HG03521 (cell line): ENCODE results near the gene CDH7.

Experiments
- ATAC-seq: cut with Tn5 transposase; IDR thresholded peaks from one replicate; pipeline ENCODE4 v1.9.1; 2021; ENCODE audit warnings: mild to moderate bottlenecking, moderate library complexity; ENCODE audit not compliant: unreplicated experiment

CDH7 gene, protein sequence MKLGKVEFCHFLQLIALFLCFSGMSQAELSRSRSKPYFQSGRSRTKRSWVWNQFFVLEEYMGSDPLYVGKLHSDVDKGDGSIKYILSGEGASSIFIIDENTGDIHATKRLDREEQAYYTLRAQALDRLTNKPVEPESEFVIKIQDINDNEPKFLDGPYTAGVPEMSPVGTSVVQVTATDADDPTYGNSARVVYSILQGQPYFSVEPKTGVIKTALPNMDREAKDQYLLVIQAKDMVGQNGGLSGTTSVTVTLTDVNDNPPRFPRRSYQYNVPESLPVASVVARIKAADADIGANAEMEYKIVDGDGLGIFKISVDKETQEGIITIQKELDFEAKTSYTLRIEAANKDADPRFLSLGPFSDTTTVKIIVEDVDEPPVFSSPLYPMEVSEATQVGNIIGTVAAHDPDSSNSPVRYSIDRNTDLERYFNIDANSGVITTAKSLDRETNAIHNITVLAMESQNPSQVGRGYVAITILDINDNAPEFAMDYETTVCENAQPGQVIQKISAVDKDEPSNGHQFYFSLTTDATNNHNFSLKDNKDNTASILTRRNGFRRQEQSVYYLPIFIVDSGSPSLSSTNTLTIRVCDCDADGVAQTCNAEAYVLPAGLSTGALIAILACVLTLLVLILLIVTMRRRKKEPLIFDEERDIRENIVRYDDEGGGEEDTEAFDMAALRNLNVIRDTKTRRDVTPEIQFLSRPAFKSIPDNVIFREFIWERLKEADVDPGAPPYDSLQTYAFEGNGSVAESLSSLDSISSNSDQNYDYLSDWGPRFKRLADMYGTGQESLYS

DNA sequence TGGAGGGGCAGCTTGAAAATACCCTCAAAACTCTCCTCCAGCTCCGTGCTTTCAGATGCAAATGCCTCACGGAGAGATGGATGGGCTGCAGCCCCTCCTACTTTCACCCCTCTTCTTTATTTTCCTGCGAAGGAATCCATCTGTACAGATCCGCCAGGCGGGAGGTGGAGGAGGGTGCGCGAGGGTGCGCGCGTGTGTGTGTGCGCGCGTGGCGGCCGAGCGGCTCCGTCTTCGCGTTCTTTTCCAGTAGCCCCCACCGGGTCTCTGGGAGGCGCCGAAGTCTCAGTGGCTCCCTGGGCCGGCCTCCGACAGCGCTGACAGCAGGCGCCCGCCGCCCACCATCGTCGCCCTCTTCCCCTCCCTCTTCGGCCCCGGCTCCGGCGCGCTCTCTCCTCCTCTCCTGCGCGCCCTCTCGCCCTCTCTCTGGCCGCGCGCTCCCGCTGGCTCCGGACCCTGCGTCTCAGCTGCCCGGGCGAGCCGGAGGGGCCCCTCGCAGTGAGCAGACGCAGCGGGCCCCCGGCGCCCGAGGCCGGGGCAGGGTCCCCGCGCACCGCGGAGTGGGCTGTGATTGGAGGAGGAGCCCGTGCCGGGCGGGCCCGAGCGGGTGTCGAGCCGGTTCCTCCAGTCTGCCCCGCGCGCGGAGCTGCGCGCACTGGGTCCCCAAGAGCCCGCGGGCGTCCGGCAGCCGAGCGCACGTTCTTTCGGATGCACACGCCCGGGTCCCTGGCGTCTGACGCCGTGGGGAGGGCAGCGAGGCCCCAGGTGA is at the start of gene CDH7:
Gene CDH7, plus strand, starts transcription at position 624 of the 766 bp plus-strand sequence. CDS start 11,831 bp downstream, outside the sequence.
- ATAC-seq, result no peak

DNA sequence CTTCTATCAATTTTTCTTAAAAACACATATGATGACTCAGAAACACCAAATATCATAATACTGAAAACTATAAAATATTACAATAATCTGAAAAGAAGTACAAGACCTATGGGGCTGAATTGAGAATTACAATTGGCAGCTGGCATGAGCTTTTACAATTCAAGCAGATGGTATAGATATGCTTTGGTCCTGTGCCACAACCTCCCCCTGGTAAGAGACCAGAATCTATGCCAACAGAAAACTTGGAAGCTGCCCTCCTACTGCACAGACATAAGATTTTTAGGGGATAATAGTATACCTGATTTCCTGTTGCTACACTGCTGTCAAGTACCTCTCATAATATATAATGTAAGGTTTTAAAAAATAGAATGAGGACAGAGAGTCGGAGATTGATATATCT is 46.8 kb upstream of the CDH7 start:
- no peak for ATAC-seq

DNA sequence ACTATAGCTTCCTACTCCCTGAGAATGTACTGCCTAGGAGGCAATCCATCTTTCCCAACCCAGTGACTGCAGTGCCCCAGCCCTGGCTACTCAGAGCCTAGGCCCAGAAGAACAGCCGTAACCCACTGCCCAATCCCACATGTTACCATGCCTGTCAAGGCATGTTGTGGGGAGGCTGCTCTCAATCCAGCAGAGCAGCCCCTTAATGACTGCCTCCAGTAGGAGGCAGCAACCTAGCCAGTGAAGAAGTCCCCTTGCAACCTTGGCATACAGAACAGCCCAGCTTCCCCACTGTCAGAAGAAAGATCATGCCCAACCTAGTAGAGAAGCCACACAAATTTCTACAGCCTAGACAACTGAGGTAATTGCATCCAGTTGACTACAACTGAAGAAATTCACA is 44.2 kb upstream of the CDH7 start:
- ATAC-seq, result no peak

DNA sequence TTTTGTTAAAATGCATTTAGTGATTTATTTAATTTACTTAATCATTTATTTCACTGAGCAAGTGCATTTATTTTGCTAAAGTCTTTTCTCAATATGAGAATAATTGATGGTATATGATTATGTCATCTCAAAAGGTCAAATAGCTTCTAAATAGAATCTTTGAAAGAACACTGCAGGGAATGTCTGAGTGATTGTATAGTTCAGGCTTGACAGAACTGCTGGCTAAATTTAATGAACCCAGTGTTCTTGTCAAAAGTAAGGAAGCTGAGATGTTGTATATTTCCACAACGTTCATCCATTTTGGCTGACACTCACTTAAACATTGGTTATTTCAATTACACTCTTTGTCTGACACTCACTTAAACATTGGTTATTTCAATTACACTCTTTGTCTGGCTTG is 39.3 kb upstream of the CDH7 start:
- ATAC-seq, result no peak

DNA sequence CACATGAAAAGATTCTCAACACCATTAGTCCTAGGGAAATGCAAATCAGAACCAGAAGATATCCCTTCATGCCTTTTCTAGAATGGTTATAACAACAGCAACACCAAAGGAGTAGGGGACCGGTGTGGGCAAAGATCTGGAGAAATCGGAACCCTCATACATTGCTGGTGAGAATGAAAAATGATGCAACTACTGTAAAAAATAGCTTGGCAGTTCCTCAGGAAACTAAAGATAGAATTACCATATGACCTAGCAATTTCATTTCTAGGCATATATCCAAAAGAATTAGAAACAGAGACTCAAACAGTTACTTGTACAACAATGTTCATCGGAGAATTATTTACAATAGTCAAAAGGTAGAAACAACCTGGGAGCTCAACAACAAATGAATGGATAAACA is 29.2 kb upstream of the CDH7 start:
- no peak for ATAC-seq

DNA sequence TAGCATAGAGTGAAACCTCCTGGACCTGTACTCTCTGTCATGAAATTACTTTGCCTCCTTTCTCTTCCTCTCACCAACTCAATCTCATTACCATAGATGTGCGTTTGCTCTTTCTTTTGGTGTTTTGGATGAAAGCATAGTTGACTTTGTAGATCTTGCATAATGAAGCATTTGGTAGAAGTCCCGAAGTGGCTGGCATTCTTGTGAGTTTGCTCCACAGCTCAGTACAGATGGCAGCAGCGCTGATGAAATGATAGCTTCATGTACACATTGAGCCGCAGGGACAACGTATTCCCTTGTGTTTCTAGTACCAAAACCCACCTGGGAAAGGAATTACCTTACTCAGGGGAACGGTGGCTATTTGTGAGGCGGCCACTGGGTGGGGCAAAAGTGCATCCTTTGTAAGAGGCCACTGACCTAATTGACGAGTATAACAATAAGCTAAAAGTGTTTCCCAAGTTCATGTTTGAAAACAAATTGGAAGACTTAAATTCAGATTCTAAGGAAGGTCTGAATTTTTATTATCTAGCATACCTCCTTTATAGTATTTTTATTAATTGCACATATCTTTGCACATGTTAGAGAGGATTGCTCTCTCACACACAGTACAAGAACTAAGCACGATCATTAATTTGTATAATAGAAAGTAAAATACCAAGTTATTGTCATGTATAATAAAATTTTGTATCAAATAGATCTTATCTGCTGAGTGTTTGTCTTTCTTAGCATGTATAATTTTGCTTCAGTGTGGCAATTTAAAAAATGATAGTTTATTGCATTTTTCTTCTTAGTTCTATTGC is 25.4 kb upstream of the CDH7 start:
- no peak for ATAC-seq

DNA sequence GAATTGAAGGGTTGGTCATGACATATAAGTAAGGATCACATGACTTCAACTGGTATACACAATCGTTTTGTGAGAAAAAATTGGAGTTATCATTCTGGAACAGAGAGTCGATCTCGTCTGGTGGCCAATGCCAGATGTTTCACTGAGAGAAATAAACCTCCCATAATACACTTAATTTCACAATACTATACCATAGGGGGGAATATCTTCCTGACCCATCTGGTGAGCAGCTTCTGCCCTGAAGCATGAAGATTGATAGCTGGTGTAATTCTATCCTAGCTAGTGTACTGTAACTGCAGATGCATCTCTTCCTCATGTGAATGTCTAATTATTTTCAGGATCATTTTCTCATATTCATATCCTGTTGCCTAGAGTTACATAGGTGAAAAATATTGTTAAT is 15.7 kb upstream of the CDH7 start:
- no peak for ATAC-seq

DNA sequence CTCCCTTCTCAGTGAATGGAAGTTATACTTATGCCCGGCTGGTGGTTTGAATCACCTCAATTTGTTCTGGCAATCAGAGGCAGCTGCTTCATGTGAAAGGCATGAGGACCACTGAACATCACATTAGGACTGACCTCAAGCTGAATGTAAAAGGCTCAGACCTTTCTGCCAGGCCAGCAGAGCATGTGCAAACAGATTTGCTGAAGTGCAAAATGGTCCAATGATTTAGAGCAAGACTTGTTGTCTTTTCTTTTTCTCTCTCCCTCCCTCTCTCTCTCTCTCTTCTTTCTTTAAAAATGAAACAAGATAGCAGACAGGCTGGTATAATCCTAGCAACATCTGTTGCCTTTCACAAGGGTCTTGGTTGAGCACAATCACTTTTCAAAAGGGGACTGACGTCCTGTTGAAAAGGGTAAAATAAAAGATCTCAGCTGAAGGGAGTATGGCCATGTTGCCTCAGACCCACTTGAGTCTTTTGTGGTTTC is 13.3 kb upstream of the CDH7 start:
- no peak for ATAC-seq

DNA sequence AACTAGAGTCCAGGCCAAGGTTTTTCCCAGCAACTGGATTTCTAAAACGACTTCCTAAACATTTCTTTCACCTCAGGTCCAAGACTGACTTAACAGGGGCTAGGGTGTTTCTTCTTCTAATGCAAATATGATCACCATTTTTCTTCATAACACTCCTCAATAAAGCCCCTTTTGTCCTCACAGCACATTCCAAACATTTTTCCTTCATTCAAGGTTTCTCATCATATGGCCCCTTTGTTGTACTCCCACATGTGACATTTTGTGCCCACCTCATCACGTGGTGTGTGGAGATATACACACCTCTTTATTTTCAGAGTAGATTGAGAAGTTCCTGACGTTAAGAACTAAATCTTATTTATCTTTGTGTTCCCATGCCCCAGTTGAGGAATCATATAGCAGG is 3.9 kb upstream of the CDH7 start:
- no peak for ATAC-seq

DNA sequence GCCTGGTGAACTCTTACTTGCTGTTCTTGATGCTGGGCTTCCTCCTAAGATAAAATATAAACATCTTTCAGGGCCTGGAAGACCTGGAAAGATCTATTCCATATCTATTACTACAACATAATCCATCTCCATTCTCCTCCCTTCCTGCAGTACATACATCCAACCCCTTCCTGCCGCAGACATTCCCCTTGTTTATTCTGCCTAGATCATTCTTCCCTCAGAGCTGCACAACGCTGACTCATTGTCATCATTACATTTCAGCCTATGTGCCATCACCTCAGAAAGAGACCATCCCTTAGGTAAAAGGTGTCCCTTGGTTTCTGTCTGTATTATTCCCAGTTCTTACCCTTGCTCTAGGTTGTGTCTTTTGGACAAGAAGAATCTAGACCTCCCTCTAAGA is 2.5 kb upstream of the CDH7 start:
- ATAC-seq, result no peak

DNA sequence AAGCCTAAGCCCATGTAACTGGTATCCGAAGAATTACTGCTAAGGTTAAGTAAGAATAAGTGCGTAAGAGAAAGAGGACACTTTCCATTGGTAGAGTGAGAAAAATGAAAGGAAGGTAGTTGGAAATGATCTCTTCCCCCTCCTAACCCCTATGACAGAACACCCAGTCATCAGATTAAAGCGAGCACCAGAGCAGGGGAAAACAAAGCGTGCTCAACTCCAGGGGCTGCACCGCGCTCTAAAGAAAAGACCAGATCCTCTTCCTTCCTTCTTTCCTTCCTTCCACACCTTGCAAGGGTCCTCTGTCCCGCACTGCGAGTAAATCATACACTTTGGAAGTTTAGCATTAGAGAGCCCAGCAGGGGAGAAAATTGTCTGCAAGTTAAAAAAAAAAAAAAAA is 971 bp upstream of the CDH7 start:
- ATAC-seq, result no peak

DNA sequence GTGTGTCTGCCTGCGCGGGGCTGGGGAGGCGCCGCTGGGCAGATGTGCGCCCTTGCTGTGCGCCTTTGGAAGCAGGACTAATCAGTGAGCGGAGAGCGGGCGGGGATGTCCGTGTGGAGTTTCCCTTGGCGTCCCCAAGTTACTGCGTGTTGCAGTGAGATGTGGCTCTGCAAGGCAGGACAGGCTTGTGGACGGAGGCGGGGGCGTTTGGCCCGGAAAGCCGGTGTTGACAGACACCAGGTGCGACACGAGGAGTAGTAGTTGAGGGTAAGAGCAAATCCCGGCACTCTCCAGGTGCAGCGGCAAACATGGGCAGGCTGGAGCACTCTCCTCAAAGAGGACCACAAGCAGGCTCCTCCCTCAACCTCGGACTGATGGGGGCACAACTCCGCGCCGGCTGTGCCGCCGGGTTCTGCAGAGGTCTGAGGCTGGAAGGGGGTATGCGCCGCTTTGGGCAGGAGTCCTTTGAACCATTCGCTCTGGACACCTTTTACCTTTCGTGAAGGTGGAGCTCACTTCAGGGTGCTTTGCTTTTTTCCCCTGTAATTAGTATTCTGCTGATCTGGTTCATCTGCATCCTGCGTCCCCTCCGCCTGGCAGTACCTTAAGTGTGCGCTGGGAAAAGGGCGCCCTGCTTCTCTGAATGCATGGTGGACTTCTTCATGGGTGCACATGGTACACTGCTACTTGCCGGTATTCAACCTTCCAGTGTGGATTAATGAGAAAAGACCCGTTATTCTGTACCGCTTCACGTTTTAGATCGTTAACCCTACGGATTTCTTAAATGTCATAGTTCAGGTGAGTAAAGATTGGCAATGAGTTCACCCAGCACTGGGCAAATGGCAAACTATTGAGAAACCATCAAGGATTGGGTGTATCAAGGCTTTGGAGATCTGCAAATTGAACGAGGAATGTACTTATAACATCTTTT is 608 bp downstream of the CDH7 start:
- no peak for ATAC-seq

DNA sequence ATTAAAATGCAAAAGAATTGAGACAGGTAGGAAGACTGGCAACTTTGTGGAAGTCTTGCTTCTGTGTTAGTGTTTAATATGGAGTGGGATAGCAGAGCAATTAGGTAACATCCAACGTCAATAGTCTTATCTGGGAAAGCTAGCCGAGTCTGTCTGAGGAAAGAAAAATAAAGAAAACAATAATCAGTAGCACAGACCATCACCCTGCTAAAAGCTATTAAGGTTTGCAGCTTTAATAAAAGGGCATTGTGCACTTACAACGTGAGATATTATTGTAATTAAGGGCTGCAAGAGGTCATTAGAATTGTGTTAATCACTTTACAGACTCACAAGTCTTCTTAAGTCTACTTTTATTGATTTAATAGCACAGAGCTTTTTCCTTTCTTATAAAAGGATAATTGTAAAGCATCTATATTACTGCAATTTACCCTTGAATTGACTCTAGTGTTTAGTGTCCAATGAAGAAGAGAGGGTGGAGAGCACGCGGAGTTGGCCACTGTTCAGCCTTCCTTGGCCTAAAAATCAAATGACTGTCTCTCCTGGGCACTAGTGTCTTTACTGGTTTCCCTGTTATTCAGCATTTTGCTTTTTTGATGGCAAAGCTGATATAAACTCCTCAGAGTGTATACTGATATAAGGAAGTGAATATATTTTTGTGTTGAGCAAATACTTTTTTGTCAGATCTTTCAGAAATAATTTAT is 2.0 kb downstream of the CDH7 start:
- ATAC-seq, result no peak

DNA sequence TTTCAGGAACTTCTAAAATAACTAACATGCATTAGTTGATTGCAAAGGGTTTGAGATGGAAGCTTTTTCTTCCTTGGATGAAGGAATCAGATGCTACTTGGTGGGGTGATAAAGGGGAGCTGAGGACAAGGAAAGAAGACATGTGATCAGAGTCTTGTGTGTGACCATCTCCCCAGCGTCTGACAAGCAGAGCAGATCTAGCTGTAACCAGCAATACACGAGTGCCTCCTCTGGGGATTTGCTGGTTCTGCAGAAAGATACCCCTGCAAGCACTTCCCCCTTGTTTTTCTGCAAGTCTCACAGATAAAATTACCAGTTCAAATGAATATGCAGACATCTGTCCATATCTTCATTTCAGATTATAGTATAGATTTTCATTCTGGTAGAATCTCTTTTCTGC is 2.7 kb downstream of the CDH7 start:
- ATAC-seq, result no peak

DNA sequence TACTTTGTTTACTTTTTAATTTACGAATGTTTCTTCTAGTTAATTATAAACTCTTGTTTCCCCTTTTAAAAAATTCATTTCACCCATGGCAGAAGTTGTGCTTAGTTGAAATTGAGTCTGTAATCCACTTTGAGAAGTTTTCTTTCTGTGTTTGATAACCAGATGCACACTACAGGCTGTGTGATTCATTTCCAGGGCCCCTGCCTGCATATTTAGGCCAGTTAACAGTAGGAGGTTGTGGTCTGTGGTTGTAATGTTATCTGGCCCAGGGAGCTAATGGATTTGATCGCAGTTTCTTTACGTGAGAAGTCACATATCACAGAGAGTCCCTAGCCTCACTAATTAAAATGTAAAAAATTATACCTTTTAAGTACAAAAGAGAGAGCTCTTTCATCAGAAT is 3.3 kb downstream of the CDH7 start:
- ATAC-seq, result no peak

DNA sequence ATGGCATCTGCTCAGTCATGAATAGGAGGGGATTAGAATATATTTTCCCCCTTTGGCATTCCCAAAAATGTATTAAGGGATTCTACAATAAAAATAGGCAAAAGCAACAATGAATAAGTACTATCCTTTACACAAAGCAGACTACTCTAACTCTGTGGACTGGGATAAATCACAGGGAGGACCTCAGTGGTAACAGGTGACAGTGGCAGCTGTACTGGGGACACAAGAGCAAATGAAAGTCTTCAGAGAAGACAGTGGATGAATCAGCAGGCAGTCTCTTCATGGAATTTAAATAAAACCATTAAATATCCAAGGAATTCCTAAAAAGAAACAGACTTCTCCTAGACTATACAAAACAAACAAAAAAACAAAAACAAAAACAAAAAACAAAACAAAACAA is 4.8 kb downstream of the CDH7 start:
- no peak for ATAC-seq

DNA sequence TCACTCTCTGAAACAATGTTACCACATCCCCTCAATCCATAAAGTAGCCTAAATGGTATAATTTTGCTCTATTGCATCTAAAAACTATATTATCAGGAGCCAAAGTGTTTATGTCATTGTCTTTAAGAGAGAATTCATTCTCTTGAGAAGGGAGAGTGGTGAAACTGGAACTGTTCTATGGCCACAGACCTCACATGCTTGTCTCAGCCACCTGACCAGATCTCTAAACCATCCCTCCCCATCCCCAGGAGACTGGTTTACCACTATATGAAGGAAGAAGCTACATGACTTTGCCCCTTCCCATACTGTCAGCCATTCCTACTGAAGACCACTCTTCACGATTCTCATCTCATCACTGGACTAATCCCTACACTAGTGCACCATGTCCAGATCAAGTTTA is 9.6 kb downstream of the CDH7 start:
- ATAC-seq, result no peak

DNA sequence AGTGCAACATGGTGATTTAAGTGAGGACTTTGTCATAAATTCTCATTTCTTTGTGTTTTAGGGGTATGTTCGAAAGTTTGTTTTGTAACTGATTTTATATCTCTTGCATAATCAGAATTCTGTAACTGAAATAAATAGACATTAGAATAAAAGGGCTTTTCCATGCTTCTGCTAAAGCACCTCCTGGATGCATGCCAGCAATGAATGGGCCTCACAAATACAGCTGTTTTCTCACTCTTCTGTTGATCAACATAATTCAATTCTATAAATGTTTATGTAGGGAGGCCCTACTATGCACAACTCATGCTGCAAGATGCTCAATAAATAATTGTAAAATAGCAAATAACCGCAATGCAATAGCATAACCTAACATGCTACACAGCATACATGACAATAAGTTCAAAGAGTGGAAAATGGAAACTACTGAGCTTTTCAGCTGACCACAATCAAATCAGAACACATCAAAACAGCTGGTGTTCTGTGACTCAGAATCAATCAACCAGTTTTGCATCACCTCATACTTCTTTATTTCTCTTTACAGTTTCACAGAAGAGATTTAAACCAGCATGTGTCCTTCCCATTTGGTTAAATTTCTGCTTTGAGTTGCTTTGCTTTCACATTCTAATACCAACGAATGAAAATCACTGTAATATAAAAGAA is 11.0 kb downstream of the CDH7 start:
- ATAC-seq, result no peak
